ENCODE results near the gene KNSTRN.
A peak's percentile ranks its signal among the peaks of the same experiment; 100 is the strongest.

The KNSTRN gene

DNA sequence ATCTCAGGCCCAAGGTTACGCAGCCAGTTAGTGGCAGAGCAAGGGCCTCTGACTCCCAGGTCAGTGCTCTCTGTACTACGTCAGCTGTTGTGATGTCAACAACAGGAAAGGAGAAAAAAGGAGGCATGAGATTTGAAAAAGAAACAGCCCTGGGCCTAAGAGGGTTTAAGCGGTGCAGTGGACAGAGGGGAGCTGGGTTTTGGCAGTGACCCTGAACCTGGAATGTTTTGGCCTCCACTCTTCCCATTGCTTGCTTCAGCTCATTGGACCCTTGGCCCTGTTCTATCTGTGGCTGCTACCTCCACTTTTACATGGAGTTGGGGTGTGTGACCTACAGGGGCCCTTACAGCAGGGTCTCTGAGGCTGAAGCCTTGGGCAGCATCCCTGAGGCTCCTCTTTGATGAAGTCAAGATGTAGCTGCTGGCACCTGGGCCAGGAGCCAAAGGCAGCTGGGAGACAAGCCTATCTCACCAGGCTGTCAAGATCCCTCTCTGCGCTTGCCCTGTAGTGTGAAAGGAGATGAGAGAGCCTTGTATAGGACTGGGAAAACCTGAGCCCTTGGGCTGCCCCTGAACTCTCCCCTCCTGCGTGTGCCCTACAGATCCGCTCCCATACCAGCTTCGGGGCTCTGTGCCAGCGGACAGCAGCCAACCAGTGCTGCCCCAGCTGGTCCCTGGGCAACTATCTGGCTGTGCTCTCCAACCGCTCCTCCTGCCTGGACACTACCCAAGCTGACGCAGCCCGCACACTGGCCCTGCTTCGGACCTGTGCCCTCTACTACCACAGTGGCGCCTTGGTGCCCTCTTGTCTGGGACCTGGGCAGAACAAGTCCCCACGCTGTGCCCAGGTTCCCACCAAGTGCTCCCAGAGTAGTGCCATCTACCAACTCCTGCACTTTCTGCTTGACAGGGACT, 15.8 kb upstream of the KNSTRN start:
- no peak overlapping the region for H3K4me3 ChIP-seq (ENCODE audit: low read depth, low read length)
- TF ChIP-seq, protein P1, sequence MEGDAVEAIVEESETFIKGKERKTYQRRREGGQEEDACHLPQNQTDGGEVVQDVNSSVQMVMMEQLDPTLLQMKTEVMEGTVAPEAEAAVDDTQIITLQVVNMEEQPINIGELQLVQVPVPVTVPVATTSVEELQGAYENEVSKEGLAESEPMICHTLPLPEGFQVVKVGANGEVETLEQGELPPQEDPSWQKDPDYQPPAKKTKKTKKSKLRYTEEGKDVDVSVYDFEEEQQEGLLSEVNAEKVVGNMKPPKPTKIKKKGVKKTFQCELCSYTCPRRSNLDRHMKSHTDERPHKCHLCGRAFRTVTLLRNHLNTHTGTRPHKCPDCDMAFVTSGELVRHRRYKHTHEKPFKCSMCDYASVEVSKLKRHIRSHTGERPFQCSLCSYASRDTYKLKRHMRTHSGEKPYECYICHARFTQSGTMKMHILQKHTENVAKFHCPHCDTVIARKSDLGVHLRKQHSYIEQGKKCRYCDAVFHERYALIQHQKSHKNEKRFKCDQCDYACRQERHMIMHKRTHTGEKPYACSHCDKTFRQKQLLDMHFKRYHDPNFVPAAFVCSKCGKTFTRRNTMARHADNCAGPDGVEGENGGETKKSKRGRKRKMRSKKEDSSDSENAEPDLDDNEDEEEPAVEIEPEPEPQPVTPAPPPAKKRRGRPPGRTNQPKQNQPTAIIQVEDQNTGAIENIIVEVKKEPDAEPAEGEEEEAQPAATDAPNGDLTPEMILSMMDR (IDR thresholded peaks at IDR 0.05; ENCODE audit: insufficient read depth, low read depth, low read length, missing control alignments) = no peak
- DNase-seq (ENCODE audit: low read depth) = no peak

DNA sequence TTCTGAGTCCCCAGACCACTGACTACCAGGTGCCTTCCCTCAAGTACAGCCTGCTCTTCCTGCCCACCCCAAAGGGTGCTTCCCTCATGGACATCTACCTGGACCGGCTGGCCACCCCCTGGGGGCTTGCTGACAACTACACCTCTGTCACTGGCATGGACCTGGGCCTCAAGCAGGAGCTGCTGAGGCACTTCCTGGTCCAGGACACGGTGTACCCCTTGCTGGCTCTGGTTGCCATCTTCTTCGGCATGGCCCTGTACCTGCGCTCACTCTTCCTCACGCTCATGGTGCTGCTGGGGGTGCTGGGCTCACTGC, 15.2 kb upstream of the KNSTRN start:
- peak overlapping the region; percentile 13; the same call in 1 of the 2 replicates for H3K4me3 ChIP-seq (ENCODE audit: low read depth, low read length)
- TF ChIP-seq, protein P1 (IDR thresholded peaks at IDR 0.05; ENCODE audit: insufficient read depth, low read depth, low read length, missing control alignments) = no peak
- DNase-seq (ENCODE audit: low read depth) = no peak

DNA sequence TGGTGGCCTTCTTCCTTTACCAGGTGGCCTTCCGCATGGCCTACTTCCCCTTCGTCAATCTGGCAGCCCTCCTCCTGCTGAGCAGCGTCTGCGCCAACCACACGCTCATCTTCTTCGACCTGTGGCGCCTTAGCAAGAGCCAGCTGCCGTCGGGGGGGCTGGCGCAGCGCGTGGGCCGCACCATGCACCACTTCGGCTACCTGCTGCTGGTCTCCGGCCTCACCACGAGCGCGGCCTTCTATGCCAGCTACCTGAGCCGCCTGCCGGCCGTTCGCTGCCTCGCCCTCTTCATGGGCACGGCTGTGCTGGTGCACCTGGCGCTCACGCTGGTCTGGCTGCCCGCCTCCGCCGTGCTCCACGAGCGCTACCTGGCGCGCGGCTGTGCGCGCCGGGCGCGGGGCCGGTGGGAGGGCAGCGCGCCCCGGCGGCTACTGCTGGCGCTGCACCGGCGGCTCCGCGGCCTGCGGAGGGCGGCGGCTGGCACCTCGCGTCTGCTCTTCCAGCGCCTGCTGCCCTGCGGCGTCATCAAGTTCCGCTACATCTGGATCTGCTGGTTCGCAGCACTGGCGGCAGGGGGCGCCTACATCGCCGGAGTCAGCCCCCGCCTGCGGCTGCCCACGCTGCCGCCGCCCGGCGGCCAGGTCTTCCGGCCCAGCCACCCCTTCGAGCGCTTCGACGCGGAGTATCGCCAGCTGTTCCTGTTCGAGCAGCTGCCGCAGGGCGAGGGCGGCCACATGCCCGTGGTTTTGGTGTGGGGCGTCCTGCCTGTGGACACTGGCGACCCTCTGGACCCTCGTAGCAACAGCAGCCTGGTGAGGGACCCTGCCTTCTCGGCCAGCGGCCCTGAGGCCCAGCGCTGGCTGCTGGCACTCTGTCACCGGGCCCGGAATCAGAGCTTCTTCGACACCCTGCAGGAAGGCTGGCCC, 14.6 kb upstream of the KNSTRN start:
- peak; percentile 93 for DNase-seq (ENCODE audit: low read depth)
- peak overlapping the region; percentile 13 for H3K4me3 ChIP-seq (ENCODE audit: low read depth, low read length)
- TF ChIP-seq, protein P1 (IDR thresholded peaks at IDR 0.05; ENCODE audit: insufficient read depth, low read depth, low read length, missing control alignments) = peak; percentile 81

DNA sequence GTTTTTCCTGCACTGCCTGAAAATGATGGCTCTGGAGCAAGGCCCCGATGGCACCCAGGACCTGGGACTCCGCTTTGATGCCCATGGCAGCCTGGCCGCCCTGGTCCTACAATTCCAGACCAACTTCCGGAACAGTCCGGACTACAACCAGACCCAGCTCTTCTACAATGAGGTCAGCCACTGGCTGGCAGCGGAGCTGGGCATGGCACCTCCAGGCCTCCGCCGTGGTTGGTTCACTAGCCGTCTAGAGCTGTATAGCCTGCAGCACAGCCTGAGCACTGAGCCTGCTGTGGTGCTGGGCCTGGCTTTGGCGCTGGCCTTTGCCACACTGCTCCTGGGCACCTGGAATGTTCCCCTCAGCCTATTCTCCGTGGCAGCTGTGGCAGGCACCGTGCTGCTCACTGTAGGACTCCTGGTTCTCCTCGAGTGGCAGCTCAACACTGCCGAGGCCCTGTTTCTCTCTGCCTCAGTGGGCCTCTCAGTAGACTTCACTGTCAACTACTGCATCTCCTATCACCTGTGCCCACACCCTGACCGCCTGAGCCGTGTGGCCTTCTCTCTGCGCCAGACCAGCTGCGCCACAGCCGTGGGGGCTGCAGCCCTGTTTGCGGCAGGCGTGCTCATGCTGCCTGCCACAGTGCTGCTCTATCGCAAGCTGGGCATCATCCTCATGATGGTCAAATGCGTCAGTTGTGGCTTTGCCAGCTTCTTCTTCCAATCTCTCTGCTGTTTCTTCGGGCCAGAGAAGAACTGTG, 13.6 kb upstream of the KNSTRN start:
- DNase-seq (ENCODE audit: low read depth) = no peak
- no peak overlapping the region for H3K4me3 ChIP-seq (ENCODE audit: low read depth, low read length)
- TF ChIP-seq, protein P1 (IDR thresholded peaks at IDR 0.05; ENCODE audit: insufficient read depth, low read depth, low read length, missing control alignments) = no peak

DNA sequence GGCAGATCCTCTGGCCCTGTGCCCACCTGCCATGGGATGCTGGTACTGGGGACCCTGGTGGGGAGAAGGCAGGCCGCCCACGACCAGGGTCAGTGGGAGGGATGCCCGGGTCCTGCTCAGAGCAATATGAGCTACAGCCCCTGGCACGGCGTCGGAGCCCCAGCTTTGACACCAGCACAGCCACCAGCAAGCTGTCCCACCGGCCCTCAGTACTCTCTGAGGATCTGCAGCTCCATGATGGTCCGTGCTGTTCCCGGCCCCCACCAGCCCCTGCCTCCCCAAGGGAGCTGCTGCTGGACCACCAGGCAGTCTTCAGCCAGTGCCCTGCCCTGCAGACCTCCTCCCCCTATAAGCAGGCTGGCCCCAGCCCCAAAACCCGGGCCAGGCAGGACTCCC, 13.0 kb upstream of the KNSTRN start:
- no peak overlapping the region for H3K4me3 ChIP-seq (ENCODE audit: low read depth, low read length)
- DNase-seq (ENCODE audit: low read depth) = no peak
- TF ChIP-seq, protein P1 (IDR thresholded peaks at IDR 0.05; ENCODE audit: insufficient read depth, low read depth, low read length, missing control alignments) = no peak

DNA sequence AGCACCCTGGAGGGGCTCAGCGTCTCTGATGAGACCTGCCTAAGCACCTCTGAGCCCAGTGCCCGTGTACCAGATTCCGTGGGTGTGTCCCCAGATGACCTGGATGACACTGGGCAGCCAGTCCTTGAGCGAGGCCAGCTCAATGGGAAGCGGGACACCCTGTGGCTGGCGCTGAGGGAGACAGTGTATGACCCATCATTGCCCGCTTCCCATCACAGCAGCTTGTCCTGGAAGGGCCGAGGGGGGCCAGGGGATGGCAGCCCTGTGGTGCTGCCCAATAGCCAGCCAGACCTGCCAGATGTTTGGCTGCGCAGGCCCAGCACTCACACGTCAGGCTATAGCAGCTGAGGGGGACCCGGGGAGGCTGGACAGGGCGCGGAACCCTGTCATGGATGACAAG, 12.6 kb upstream of the KNSTRN start:
- TF ChIP-seq, protein P1 (IDR thresholded peaks at IDR 0.05; ENCODE audit: insufficient read depth, low read depth, low read length, missing control alignments) = no peak
- no peak for DNase-seq (ENCODE audit: low read depth)

More for the DNA sequence above, 12.6 kb upstream of the KNSTRN start:
- H3K4me3 ChIP-seq (ENCODE audit: low read depth, low read length) = no peak overlapping the region
